GM12891 (cell line): Measurements from ENCODE around the gene ADCY2.

ENCODE experiments used
- POLR2A ChIP-seq: IDR thresholded peaks from 2 replicates; pipeline ENCODE4 v1.6.1; 2011; ENCODE audit warnings: low read depth, low read length, control low read depth
- POLR2AphosphoS5 ChIP-seq: IDR thresholded peaks from 2 replicates; pipeline ENCODE4 v1.6.1; 2011; ENCODE audit warnings: low read depth, low read length, control low read depth

- TF ChIP-seq POLR2A (no peak), POLR2AphosphoS5 (no peak)
Observed at GRCh38 chr5:7745882-7746610, 350.1 kb downstream of the ADCY2 start.
